Frontal cortex (tissue), 4 donors: ENCODE results near the gene RWDD2A. TPM values are rescaled to one million over a fixed set of nuclear protein-coding genes. Genes with fewer than 3 reads are reported as not detected.

Experiments used
- DNase-seq, 2 donors: peaks; one replicate each; pipeline ENCODE4 v3.0.0; 2012; ENCODE audit warnings: low spot score in 2 of 2
- FAIRE-seq: peaks from 2 replicates; lab custom pipeline; 2012; peaks lifted over from hg19 to GRCh38; lab: Jason Lieb, UNC
- total RNA-seq: library from RNA; depleted of rRNA; stranded (reverse); fragments of >200 nt; gene quantifications from one replicate; pipeline ENCODE4 v1.2.3, GENCODE V29; 2014
- donor health status: control.
- donor health status: control.
- donor health status: control.

RWDD2A gene
- total RNA-seq, 1 donor from 2014 or later: 11.4 TPM

DNA sequence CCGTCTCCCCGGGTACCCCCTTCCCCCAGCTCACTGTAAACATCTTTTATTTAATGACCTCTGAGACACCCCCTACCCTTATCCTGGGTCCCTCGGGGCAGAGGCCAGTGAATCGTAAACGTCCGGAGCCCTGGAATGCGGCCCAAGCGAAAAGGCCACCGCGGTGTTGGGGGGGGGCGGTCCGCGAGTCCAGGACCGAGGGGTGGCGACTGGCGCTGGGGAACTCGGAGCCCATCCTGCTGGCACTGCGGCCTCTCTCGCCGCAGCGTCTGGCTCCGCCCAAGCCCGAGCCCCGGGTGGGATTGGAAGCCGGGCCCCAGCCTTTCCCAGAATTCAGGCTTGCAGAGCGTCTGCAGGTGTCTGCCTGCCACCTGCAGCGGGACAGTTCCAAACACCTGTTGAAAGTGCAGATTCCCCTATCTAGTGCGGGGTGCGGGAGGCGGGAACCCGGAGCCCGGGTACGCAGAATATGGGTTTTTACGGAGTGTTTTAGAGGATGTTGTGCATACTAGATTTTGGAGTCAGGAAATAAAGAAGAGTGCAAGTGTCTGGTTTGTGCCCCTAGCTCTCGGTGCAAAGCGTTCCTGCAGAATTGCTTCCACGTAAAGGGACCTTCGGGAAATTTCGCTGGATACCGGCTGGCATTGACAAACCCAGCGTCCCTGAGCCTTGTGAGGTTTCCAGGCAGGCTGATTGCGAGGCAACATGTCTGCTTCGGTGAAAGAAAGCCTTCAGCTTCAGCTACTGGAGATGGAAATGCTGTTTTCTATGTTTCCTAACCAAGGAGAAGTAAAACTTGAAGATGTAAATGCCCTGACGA is 800 bp downstream of the RWDD2A start:
- DNase-seq: peak; percentile 52 to 58
- no peak for FAIRE-seq

DNA sequence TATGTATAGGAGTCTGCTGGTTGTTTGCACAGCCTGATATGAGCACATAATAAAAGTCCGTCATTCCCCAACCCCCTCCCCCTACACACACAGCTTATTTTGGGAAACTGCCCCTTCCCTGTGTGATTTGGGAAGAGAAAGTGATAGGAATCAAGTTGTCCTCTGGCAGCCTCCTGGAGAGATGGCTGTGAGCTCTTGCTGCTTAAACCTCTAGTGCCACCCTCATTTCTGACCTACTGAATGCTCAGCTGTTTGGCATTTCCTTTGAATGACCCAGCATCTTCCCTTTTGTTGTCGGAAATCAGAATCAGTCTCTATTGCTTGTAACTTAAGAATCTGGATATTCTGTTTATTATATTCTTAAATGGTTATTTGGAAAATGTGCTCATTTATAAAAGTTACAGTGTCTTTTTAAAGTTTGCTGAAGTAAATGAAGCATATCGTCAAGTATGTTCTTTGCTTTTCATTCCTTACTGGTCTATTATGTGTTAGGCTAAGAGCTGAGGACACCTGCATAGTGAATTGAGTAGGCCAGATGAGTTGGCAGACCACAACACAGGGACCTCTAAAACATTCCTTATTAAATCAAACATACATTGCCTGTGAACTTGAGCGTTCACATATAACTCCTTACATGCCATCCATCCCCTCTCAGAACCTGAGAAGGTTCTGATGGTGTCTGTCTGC is 5.5 kb downstream of the RWDD2A start:
- FAIRE-seq (no peak), DNase-seq (no peak)

GRCh38 chr6:83199173-83199862 is 6.2 kb downstream of the RWDD2A start:
- FAIRE-seq: no peak
- no peak for DNase-seq

DNA sequence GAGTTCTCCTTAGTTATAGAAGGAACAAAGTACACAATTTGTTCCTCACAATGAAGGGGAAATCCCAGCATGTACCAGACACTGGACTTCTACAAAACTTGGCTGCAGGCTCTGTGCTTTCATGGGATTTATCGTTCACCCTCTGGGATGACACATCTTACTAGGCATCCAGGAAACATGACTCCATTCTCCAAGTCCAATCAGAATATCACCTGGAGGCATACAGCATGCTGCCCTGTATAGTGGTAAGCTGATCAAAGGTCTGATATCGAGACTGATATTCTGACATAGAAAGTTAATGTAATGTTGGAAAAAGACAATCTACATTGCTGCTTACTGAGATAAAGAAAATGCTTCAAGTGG is 6.7 kb downstream of the RWDD2A start:
- DNase-seq (no peak), FAIRE-seq (no peak)

DNA sequence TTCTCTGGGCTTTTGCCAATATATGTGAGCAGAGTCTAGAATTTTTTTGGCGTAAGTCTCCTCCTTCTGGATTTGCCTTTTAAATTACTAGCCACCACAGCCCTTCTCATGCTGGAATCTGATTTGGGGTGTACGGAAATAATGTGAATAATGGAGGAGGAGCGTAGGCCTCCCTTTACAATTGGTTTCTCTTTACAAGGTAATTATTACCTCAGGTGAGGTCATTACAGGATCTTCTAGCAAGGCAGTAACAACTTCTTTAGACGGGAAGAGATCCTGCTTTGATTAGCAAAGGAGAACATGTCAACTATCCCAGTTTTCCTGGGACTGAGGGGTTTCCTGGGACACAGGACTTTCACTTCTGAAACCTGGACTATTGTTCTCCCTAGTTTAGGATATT is 8.9 kb downstream of the RWDD2A start:
- DNase-seq (no peak), FAIRE-seq (no peak)

DNA sequence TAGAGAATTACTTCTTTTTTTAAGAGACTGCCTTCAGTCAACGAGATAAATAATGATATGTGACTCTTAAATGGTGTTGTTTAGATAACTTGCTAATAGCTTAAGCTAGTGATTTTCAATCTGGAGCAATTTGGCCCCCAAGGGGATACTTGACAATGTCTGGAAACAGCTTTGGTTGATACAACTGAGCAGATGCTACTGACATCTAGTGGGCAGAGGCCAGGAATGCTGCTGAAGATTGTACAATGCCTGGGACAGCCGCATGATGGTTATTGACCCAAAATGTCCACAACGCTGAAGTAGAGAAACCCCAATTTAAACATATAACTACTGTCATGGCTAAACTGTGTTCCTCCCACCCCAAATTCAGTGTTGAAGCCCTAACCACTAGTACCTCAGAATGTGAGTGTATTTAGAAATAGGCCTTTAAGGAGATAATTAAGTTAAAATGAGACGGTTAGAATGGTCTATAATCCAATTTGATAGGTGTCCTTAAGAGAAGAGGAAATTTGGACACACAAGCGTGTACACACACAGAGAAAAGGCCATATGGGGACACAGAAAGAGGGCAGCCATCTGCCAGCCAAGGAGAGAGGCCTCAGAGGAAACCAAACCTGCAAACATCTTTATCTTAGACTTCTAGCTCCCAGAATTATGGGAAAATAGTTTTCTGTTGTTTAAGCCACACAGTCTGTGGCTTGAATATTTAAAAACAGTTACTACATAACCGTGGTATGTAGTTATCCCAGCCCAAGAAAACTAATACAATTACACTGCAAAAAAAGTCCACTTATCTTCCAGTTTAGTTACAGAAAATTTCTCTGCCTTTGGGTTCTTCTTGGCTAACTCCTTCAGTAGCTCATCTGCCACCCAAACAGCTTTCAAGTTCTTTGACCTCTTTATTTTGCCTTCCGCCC is 22.2 kb downstream of the RWDD2A start:
- DNase-seq: peak in 1 of 2 donors; percentile 27
- peak; percentile 47 for FAIRE-seq

DNA sequence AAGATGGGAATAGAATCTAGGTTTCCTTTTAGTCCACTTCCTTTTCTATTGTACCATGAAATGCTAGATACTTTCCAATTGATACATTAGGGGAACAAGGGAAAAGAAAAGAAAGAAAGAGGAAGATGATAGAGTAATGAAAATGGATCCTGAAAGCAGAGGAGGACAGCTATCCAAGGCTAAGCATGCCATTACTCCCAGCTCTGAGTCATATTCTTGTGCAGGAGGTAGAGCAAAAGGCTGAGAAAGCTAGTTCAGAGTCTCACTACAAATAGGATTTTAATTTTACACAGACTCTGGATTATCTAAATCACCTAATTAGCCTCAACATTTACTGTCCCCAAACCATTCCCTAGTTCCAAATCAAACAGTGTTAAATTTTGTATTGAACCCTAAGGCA is 23.6 kb downstream of the RWDD2A start:
- FAIRE-seq: no peak
- no peak for DNase-seq

DNA sequence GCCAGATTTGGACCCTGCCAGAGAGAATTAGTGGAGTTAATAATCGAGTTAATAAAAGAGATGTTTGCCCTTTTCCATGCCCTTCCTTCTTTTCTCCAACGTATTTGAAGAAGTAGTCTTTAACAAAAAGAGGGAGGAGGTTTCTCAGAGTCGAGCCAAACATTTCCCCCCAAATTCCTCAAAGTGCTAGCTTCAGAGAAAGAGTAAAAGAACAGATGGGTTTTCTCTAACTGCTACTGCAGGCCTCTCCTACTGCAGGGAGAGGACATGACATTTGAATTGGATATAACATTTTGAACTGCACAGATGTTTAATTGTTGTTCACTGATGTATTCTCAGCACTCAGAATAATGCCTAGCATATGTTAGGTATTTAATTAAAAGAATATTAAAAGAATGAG is 25.5 kb downstream of the RWDD2A start:
- FAIRE-seq: no peak

GRCh38 chr6:83220121-83220520 is 27.0 kb downstream of the RWDD2A start:
- FAIRE-seq (no peak), DNase-seq (no peak)

More for the DNA sequence above, 25.5 kb downstream of the RWDD2A start:
- DNase-seq: no peak

DNA sequence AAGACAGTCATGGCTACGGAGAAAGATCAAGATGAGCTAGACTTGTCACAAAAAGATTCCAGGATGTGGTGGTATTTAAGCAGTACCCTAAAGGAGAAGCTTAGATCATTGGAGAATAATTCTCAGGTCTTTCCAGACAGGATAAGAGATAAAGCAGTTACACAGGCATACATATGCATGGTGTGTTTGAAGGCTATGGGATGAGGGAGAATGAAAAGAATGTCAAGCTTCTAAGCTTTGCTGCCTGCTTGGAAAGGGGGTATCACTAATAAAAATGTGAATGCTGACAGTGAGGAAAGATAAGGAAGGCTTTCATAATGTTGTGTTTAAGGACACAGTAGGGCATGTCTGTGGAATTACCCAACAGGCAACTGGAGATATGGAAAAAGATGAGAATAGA is 28.1 kb downstream of the RWDD2A start:
- DNase-seq: no peak

DNA sequence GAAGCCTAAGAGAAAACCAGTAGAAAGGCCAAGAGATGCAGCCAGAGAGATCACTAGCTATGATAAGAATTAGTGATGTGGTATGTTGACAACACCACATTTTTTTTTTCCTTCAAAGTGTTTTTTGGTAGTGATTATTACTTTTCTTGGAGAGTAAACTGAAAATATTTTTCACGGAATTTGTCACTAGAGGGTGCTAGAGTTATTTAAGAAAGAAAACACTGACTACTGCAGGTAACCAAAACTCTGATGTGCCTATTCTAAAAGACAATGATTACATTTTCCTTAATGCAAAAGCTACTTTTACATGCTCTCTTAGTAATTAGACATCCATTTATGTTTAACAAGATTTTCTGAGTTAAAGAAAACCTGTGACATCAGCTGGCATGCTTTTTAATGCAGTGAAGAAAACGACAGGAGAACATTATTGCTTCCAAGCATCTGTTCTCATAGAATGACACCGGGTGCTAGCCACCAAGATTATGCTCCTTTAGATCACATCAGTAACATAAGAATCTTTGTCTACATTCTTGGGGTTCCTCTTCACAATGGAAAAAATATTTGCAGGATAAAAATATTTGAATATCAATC is 28.8 kb downstream of the RWDD2A start:
- FAIRE-seq (peak; percentile 81), DNase-seq (no peak)

More for the DNA sequence above, 28.1 kb downstream of the RWDD2A start:
- no peak for FAIRE-seq

DNA sequence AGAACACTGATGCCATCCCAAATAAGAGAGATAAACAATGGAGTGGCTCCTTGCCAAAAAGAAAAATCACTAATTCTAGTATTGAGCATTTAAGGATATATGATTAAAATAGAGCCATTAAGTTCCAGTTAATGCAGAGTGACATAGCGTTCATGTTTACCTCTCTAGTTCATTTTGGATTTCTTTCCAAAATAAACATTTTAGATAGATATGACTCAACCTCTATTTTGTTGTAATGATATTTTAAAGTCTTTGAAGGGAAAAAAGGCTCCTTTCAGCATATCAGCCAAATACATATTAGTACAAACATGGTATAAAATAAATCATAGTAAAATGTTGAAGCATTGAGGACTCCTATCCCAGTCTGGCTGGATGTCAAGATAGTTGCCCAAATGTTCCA is 33.4 kb downstream of the RWDD2A start:
- FAIRE-seq (no peak), DNase-seq (no peak)

GRCh38 chr6:83231146-83231545 is 38.0 kb downstream of the RWDD2A start:
- DNase-seq (no peak), FAIRE-seq (no peak)

- no peak for FAIRE-seq
- no peak for DNase-seq
These were observed 54.3 kb downstream of the RWDD2A start for GRCh38 chr6:83247471-83247870.

Other genes with a start within 250 kb of the RWDD2A start
- gene UBE3D, start 127.5 kb upstream of the RWDD2A start, total RNA-seq: 24.9 TPM
- gene DOP1A, start 125.7 kb upstream of the RWDD2A start, total RNA-seq: 81.1 TPM
- gene PGM3, start 92 bp upstream of the RWDD2A start, total RNA-seq: 40.8 TPM
- 2.9 TPM for gene ME1, start 237.7 kb downstream of the RWDD2A start, total RNA-seq